DMS 273 treated with DMSO at 0.1 percent for 48 hours (cell line): ENCODE results near the gene CSF3R.
"Not testable (repeated sequence)": the region's sequence is repeated elsewhere in the genome, so short reads cannot be mapped to it uniquely, and the experiment has no call there.

ENCODE experiments used
- DNase-seq: peaks from one replicate; lab custom pipeline; 2025; lab: John Stamatoyannopoulos, UW

The CSF3R gene

GRCh38 chr1:36481771-36482723, 666 bp downstream of the CSF3R start:
- DNase-seq, result no peak

- DNase-seq, result no peak
Observed at GRCh38 chr1:36481091-36481490, 1.6 kb downstream of the CSF3R start.

- no peak for DNase-seq
Observed at GRCh38 chr1:36480161-36480560, 2.6 kb downstream of the CSF3R start.

GRCh38 chr1:36479505-36480051, 3.1 kb downstream of the CSF3R start:
- no peak for DNase-seq

GRCh38 chr1:36477615-36478014, 5.1 kb downstream of the CSF3R start:
- not testable (repeated sequence) for DNase-seq

GRCh38 chr1:36476945-36477344, 5.8 kb downstream of the CSF3R start:
- DNase-seq, result no peak

- DNase-seq, result no peak
Observed at GRCh38 chr1:36475910-36476604, 6.7 kb downstream of the CSF3R start.

GRCh38 chr1:36475341-36475740, 7.4 kb downstream of the CSF3R start:
- no peak for DNase-seq

- no peak for DNase-seq
Observed at GRCh38 chr1:36472656-36473055, 10.1 kb downstream of the CSF3R start.

- no peak for DNase-seq
Observed at GRCh38 chr1:36471830-36472641, 10.7 kb downstream of the CSF3R start.

- DNase-seq, result no peak
Observed at GRCh38 chr1:36469163-36469562, 13.6 kb downstream of the CSF3R start.

GRCh38 chr1:36467700-36468455, 14.8 kb downstream of the CSF3R start:
- DNase-seq, result no peak

GRCh38 chr1:36467027-36467410, 15.7 kb downstream of the CSF3R start:
- no peak for DNase-seq

- DNase-seq, result no peak
Observed at GRCh38 chr1:36466370-36467026, 16.2 kb downstream of the CSF3R start.

GRCh38 chr1:36465731-36466369, 16.9 kb downstream of the CSF3R start:
- no peak for DNase-seq

GRCh38 chr1:36464605-36465393, 17.9 kb downstream of the CSF3R start:
- no peak for DNase-seq

GRCh38 chr1:36463803-36464604, 18.7 kb downstream of the CSF3R start, which contains the start of gene MRPS15:
Gene MRPS15, minus strand, starts transcription at chr1:36464384. Its CDS starts 109 bp downstream, at chr1:36464275.
- peak; percentile 86 for DNase-seq

GRCh38 chr1:36463463-36463802, 19.3 kb downstream of the CSF3R start:
- no peak for DNase-seq

GRCh38 chr1:36458910-36459309, 23.8 kb downstream of the CSF3R start:
- DNase-seq, result no peak
